Hematopoietic multipotent progenitor cell treated with erythropoietin and hydrocortisone succinate and interleukin-3 and kit ligand, for 8 days (in vitro differentiated cells): ENCODE data around the gene ATXN7L3.

Source experiments
- DNase-seq: peaks from one replicate; pipeline ENCODE4 v3.0.0-alpha.2; 2015

ATXN7L3 gene

GRCh38 chr17:44218344-44219107, 18.8 kb upstream of the ATXN7L3 start:
- peak; percentile 93 for DNase-seq

GRCh38 chr17:44217738-44218343, 18.2 kb upstream of the ATXN7L3 start:
- DNase-seq, result no peak

- no peak for DNase-seq
These were observed 17.0 kb upstream of the ATXN7L3 start for GRCh38 chr17:44216694-44217093.

DNA sequence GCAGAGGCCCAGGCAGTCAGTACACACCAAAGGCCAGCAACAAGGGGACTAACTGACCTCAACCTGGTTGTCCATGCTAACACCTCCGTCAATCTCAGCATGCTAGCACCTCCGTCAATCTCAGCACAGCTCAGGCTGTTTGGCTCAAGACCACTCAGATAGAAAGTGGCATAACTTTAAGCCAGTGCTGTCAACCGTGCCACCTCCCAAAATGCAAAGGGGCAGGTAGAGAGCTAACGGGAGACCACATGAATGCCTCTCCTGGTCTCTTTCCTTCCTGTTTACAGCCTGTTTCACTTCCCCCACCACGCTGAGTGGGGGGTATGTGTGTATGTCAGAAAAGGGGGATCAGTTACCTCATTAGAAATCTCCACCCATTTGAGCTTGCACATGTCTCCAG, 16.5 kb upstream of the ATXN7L3 start:
- no peak for DNase-seq

DNA sequence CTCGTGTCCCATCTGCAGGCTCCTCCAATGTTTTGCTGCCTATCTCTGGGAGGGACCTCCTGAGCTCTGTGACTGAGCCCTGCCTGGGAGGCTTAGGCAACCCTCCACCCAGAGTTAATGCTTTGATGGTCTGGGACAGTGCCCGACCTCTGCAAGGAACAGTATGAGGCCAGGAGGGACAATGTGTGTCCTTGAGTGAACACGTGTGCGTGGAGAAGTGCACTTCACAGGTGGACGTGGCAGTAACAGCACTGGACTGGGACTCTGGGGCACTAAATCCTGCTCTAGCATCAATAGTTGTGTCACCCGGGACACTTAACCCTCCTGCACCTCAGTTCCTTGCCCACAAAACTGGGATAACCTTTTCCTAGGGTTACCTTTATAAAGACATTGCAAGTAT, 15.2 kb upstream of the ATXN7L3 start:
- no peak for DNase-seq

- DNase-seq, result no peak
These were observed 14.5 kb upstream of the ATXN7L3 start for GRCh38 chr17:44214230-44214494.

- DNase-seq, result no peak
These were observed 13.9 kb upstream of the ATXN7L3 start for GRCh38 chr17:44213403-44214229.

DNA sequence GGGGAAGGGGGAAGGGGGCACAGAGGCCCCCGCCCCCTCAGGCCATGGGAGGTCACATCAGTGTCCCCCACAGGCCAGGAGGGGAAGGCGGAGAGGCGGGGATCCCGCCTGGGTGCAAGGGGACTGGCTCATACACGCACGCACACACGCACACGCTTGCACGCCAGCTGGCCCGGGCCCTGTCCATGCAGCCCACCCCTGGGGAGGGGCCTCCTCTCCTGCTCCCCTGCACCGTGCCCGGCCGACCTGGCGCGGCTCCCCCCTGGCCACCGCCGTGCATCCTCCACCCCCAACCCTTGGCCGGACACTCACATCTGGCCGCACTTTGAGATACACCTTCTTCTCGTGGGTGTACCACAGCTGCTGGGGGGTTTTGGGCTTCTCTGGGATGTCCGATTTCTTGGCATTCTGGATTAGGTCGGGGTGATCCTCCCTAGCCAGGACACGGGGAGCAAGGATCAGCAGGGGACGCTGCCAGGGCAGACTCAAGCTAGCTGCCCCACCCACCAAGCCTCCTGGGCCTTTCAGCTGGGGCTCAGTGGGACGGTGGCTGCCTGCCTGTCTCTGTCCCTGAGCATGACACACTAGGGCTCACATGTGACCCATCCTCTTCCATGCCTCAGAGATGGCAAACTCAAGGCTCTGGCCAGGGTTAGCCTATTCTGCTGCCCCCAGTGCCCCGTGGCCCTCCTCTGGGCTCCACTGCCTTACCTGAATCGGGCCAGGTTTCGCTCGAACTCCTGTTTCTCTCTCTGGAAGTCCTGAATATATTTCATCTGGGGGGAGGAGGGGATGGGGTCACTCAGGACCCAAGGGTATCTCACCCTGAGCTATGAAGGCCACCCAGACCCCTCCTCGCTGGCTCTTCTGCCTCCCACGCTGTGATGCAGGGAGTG, 13.1 kb upstream of the ATXN7L3 start:
- DNase-seq, result no peak

GRCh38 chr17:44211281-44212265, 11.9 kb upstream of the ATXN7L3 start:
- no peak for DNase-seq

DNA sequence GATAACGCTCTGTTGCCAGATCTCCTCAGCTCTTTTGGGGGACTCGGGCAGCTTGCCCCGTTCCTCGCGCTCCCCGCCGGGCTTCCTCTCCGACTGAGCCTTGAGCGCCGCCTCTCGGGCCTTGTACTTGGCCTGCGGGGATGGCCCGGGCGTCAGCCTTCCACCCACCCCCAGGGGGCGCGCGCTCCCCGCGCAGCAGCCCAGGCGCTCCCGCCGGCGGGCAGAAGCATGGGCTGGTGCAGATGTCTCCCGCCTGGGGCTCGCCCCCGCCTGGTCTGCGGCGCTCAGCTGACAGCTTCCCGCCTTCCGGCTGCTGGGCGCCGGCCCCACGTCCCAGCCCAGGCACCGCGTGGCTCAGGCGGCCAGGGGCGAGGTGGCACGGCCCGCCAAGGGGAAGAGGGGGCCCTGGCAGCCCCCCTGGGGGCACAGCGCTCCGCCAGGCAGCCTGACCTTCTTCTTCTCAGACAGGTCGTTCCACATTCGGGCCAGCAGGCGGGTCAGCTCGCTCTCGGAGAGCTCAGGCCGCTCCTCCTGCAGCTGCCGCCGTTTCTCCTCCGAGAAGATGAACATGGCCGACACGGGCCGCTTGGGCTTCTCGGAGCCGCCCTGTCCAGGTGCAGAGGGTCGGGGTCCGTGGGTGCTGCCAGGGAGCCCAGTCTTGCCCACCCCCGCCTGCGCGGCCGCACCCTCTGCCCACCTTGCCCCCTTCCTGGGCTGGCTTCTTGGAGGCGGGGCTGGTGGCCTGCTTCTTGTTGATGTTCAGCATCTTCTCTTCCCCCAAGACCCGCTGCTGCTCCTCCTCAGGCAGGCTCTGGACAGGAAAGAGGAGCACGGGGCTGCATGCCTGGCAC, 10.9 kb upstream of the ATXN7L3 start:
- DNase-seq, result peak; percentile 90

GRCh38 chr17:44209786-44210341, 10.2 kb upstream of the ATXN7L3 start:
- DNase-seq, result no peak

- peak; percentile 45 for DNase-seq
These were observed 8.1 kb upstream of the ATXN7L3 start for GRCh38 chr17:44207743-44208142.

DNA sequence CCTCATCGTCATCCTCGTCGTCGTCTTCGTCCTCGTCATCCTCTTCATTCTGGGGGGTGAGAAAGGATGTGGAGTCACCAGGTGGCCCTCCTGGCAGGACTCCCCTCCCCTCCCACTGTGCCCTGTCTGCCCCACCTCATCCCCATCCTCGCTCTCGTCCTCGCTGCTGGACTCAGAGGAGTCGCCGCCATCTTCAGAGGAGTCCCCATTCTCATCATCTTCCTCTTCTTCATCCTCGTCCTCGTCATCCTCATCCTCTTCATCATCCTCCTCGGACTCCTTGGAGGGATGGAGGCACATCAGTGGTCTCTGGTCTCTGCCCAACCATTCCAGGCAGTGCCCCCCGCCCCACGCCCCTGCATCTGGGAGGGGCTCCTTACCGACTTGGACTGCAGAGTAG, 7.6 kb upstream of the ATXN7L3 start:
- no peak for DNase-seq

- no peak for DNase-seq
These were observed 7.1 kb upstream of the ATXN7L3 start for GRCh38 chr17:44206825-44207155.

GRCh38 chr17:44205962-44206824, 6.5 kb upstream of the ATXN7L3 start:
- DNase-seq, result no peak

DNA sequence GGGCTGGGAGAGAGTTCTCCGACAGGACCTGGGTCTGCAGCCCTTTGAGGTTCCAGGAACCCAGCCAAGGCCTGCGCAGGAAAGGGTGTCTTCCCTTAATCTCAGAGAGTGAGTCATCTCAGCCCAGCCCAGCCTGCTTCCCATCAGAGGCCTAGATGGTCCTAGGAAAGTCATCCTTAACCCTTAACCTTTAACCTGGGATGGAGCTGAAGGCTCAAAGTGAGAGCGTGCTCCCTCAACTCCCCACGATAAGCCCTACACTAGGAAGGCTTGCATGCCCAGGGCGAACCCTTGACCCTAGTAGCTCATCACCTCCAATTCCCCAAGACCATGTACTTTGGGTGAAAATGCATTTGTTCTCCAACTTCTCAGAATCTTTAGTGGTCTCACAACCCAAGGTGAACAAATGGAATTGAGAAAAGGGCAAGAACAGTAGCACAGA, 4.8 kb upstream of the ATXN7L3 start:
- DNase-seq, result peak; percentile 70

- DNase-seq, result peak; percentile 77
These were observed 4.2 kb upstream of the ATXN7L3 start for GRCh38 chr17:44203731-44204440.

GRCh38 chr17:44202756-44203155, 3.1 kb upstream of the ATXN7L3 start:
- no peak for DNase-seq
